Ovary (tissue), 3 donors: ENCODE data around the gene MED13.

Experiments used
- CTCF ChIP-seq, 3 donors: fragments of 450-650 bp in 2 of 3; fragments of 200-600 bp in 1 of 3; IDR thresholded peaks; one replicate each; pipeline versions ENCODE4 v1.5.1 to v1.8.0; 2016 to 2022; ENCODE audit warnings: antibody characterized with exemption in 3 of 3, mild to moderate bottlenecking in 1 of 3
- POLR2A ChIP-seq: fragments of 450-650 bp; IDR thresholded peaks from one replicate; pipeline ENCODE4 v1.6.1; 2017; ENCODE audit warnings: antibody characterized with exemption, mild to moderate bottlenecking, moderate library complexity
- donor health status: DM: no; HTN: no; CAD: no.

- TF ChIP-seq CTCF (IDR thresholded peaks at IDR 0.05) (no peak), POLR2A (no peak)
Observed at GRCh38 chr17:61986898-61987297, 78.2 kb downstream of the MED13 start.
